IMR-90 (cell line): ENCODE measurements around the gene SLC39A6. TPM values are rescaled to one million over a fixed set of nuclear protein-coding genes. Genes with fewer than 3 reads are reported as not detected.

ENCODE experiments used
- ATAC-seq: fragments of 200-7000 bp; cut with Tn5 transposase; 2 replicates; pipeline ENCODE4 v1.9.1; 2020; ENCODE audit warnings: low read depth, mild to moderate bottlenecking, moderate library complexity
- BruUV-seq: library from RNA; stranded (reverse); fragments of 400-500 nt; replicated peaks from 2 replicates; lab custom pipeline; 2021; lab: Mats Ljungman, UMichigan
- CTCF ChIA-PET: fragments of 300-600 bp; formaldehyde crosslinking; extraction: SDS; loops from one replicate; lab custom pipeline; 2021; ENCODE audit warnings: antibody characterized with exemption; lab: Yijun Ruan, JAX
- POLR2A ChIA-PET: fragments of 300-600 bp; sonication (Branson Sonifier 250); formaldehyde crosslinking; loops from one replicate; lab custom pipeline; 2022; ENCODE audit warnings: antibody characterized with exemption; ENCODE audit not compliant: unreplicated experiment; lab: Charles Lee
- DNase-seq: peaks from one replicate; pipeline ENCODE4 v3.0.0; 2013
- H2AFZ ChIP-seq: replicated peaks from 2 replicates; pipeline ENCODE3; 2013; ENCODE audit warnings: low read length, mild to moderate bottlenecking; ENCODE audit not compliant: poor library complexity
- H2AK5ac ChIP-seq: 2 replicates; pipeline ENCODE4 v1.6.1; 2013; ENCODE audit warnings: low read depth, low read length, inconsistent platforms
- H2AK9ac ChIP-seq: replicated peaks from 2 replicates; pipeline ENCODE3; 2013; ENCODE audit warnings: mild to moderate bottlenecking, low read depth, low read length, moderate library complexity; ENCODE audit not compliant: poor library complexity
- H2BK120ac ChIP-seq: 2 replicates; pipeline ENCODE4 v1.6.1; 2013; ENCODE audit warnings: low read depth, low read length, inconsistent platforms
- H2BK15ac ChIP-seq: 3 replicates; pipeline ENCODE4 v1.6.1; 2013; ENCODE audit warnings: low read depth, low read length, inconsistent platforms
- H2BK20ac ChIP-seq: 2 replicates; pipeline ENCODE4 v1.6.1; 2013; ENCODE audit warnings: low read depth, mild to moderate bottlenecking, inconsistent platforms, low read length, moderate library complexity
- H2BK5ac ChIP-seq: 2 replicates; pipeline ENCODE4 v1.6.1; 2013; ENCODE audit warnings: mild to moderate bottlenecking, low read depth, low read length, inconsistent platforms; ENCODE audit not compliant: poor library complexity, severe bottlenecking
- H3K14ac ChIP-seq: replicated peaks from 2 replicates; pipeline ENCODE4 v1.6.1; 2013; ENCODE audit warnings: low read depth, low read length, inconsistent platforms
- H3K18ac ChIP-seq: 2 replicates; pipeline ENCODE4 v1.6.1; 2013; ENCODE audit warnings: low read depth, low read length, control low read depth
- H3K23ac ChIP-seq: 2 replicates; pipeline ENCODE4 v1.6.1; 2013; ENCODE audit warnings: low read depth, low read length, inconsistent platforms
- H3K27ac ChIP-seq: 2 replicates; pipeline ENCODE4 v1.5.1; 2013; ENCODE audit warnings: mild to moderate bottlenecking, control low read depth, low read length; ENCODE audit not compliant: insufficient read depth
- H3K27me3 ChIP-seq: 2 replicates; pipeline ENCODE4 v1.6.1; 2013; ENCODE audit warnings: low read length; ENCODE audit not compliant: control insufficient read depth, insufficient read depth
- H3K36me3 ChIP-seq: 2 replicates; pipeline ENCODE4 v1.6.1; 2013; ENCODE audit warnings: low read length, mixed read lengths; ENCODE audit not compliant: control insufficient read depth, insufficient read depth
- H3K4ac ChIP-seq: 2 replicates; pipeline ENCODE4 v1.6.1; 2013; ENCODE audit warnings: low read depth, low read length, inconsistent platforms
- H3K4me1 ChIP-seq: 2 replicates; pipeline ENCODE4 v1.6.1; 2013; ENCODE audit warnings: low read length, mixed read lengths; ENCODE audit not compliant: control insufficient read depth, insufficient read depth
- H3K4me2 ChIP-seq: 2 replicates; pipeline ENCODE4 v1.6.1; 2013; ENCODE audit warnings: low read depth, mild to moderate bottlenecking, control low read depth, low read length, moderate library complexity
- H3K4me3 ChIP-seq: 2 replicates; pipeline ENCODE4 v1.5.1; 2013; ENCODE audit warnings: low read depth, mild to moderate bottlenecking, control low read depth, low read length, moderate library complexity; ENCODE audit not compliant: insufficient read depth
- H3K56ac ChIP-seq: 2 replicates; pipeline ENCODE4 v1.6.1; 2013; ENCODE audit warnings: low read length, inconsistent platforms; ENCODE audit not compliant: insufficient read depth; ENCODE audit errors: extremely low read depth
- H3K79me1 ChIP-seq, 2 experiments: 2 replicates each; pipeline ENCODE4 v1.6.1; 2013; ENCODE audit warnings: low read length in 2 of 2, inconsistent platforms in 1 of 2, low read depth in 1 of 2
- H3K9ac ChIP-seq: 2 replicates; pipeline ENCODE4 v1.6.1; 2013; ENCODE audit warnings: low read depth, low read length, control low read depth
- H3K9me1 ChIP-seq: 2 replicates; pipeline ENCODE4 v1.6.1; 2013; ENCODE audit warnings: low read length, inconsistent platforms; ENCODE audit not compliant: insufficient read depth
- H3K9me3 ChIP-seq: 2 replicates; pipeline ENCODE4 v1.6.1; 2013; ENCODE audit warnings: low read length; ENCODE audit not compliant: control insufficient read depth, insufficient read depth
- H4K20me1 ChIP-seq: 2 replicates; pipeline ENCODE4 v1.6.1; 2013; ENCODE audit warnings: low read length, inconsistent platforms; ENCODE audit not compliant: insufficient read depth
- H4K5ac ChIP-seq: 2 replicates; pipeline ENCODE4 v1.6.1; 2013; ENCODE audit warnings: mild to moderate bottlenecking, low read depth, low read length, control low read depth
- H4K8ac ChIP-seq, 2 experiments: 2 replicates each; pipeline ENCODE4 v1.6.1; 2013; ENCODE audit warnings: low read depth in 2 of 2, low read length in 2 of 2, control low read depth in 1 of 2, inconsistent platforms in 1 of 2
- H4K91ac ChIP-seq: 2 replicates; pipeline ENCODE4 v1.6.1; 2013; ENCODE audit warnings: low read depth, low read length, inconsistent platforms; ENCODE audit not compliant: insufficient read depth
- CEBPB ChIP-seq: IDR thresholded peaks from 2 replicates; pipeline ENCODE4 v1.6.1; 2012; ENCODE audit warnings: low read depth, low read length, improper control_type of control experiment
- CHD1 ChIP-seq: IDR thresholded peaks from 2 replicates; pipeline ENCODE4 v1.6.1; 2012; ENCODE audit warnings: low read depth, low read length, improper control_type of control experiment
- FOS ChIP-seq: fragments of 150-350 bp; IDR thresholded peaks from 2 replicates; pipeline ENCODE4 v1.6.1; 2016; ENCODE audit warnings: low read depth, low read length
- MAFK ChIP-seq: IDR thresholded peaks from 2 replicates; pipeline ENCODE4 v1.6.1; 2012; ENCODE audit warnings: low read depth, low read length, improper control_type of control experiment
- MAZ ChIP-seq: IDR thresholded peaks from 2 replicates; pipeline ENCODE4 v1.6.1; 2012; ENCODE audit warnings: low read depth, mild to moderate bottlenecking, low read length, improper control_type of control experiment, moderate library complexity, borderline replicate concordance
- MXI1 ChIP-seq: IDR thresholded peaks from 2 replicates; pipeline ENCODE4 v1.6.1; 2012; ENCODE audit warnings: low read depth, mild to moderate bottlenecking, low read length, moderate library complexity, borderline replicate concordance
- NFE2L2 ChIP-seq: fragments of 150-350 bp; IDR thresholded peaks from 2 replicates; pipeline ENCODE4 v1.6.1; 2016; ENCODE audit warnings: low read depth, mild to moderate bottlenecking, low read length
- POLR2A ChIP-seq: IDR thresholded peaks from 2 replicates; pipeline ENCODE4 v1.6.1; 2012; ENCODE audit warnings: mild to moderate bottlenecking, low read depth, low read length
- RAD21 ChIP-seq: IDR thresholded peaks from 2 replicates; pipeline ENCODE4 v1.6.1; 2012; ENCODE audit warnings: low read length, improper control_type of control experiment
- RCOR1 ChIP-seq: IDR thresholded peaks from 2 replicates; pipeline ENCODE4 v1.6.1; 2012; ENCODE audit warnings: mild to moderate bottlenecking, low read length, improper control_type of control experiment; ENCODE audit not compliant: insufficient replicate concordance
- RFX5 ChIP-seq: IDR thresholded peaks from 2 replicates; pipeline ENCODE4 v1.8.0; 2012; ENCODE audit warnings: low read depth, mild to moderate bottlenecking, low read length, moderate library complexity
- SMC3 ChIP-seq: fragments of 150-350 bp; IDR thresholded peaks from 2 replicates; pipeline ENCODE4 v1.6.1; 2016; ENCODE audit warnings: low read depth, mild to moderate bottlenecking, antibody characterized with exemption, low read length, moderate library complexity
- WGBS, 2 experiments: methylation state at CpG; one replicate each; pipeline versions ENCODE4 v1.1.5 to v1.1.7; 2013; ENCODE audit warnings: missing lambda C conversion rate in 2 of 2; ENCODE audit not compliant: insufficient read length in 1 of 2; ENCODE audit errors: extremely low coverage in 2 of 2; 5-methylcytosine and 5-hydroxymethylcytosine counted together
- dilution Hi-C: fragments of 300-500 bp; cut with HindIII; formaldehyde crosslinking; loops from one replicate; pipeline ENCODE4 v1.14.3; 2018; ENCODE audit warnings: low sequenced_read_pairs; ENCODE audit not compliant: unreplicated experiment
- in situ Hi-C: fragments of 300-500 bp; cut with MboI; formaldehyde crosslinking; loops from 3 replicates; pipeline ENCODE4 v1.14.3; 2019; ENCODE audit warnings: low sequenced_read_pairs, inconsistent platforms, mixed read lengths
- intact Hi-C: fragments of 100-400 bp; cut with micrococcal nuclease; formaldehyde crosslinking; loops from 2 replicates; pipeline ENCODE4 v1.10.0; 2022
- polyA plus RNA-seq, 3 experiments: library from polyadenylated mRNA; depleted of rRNA; stranded (reverse); fragments of >200 nt; gene quantifications; 2 replicates each; pipeline ENCODE4 v1.2.3, GENCODE V29; 2012; ENCODE audit warnings: low replicate concordance in 1 of 3
- total RNA-seq: library from RNA; depleted of rRNA; stranded (reverse); fragments of >200 nt; gene quantifications from 2 replicates; pipeline ENCODE4 v1.2.3, GENCODE V29; 2012
- TF ChIP-seq, protein P1 (sequence below): fragments of 150-350 bp; IDR thresholded peaks from 2 replicates; pipeline ENCODE4 v1.6.1; 2016; ENCODE audit warnings: low read depth, mild to moderate bottlenecking, low read length, moderate library complexity, borderline replicate concordance
- TF ChIP-seq, protein P2 (sequence below): fragments of 150-350 bp; IDR thresholded peaks from 2 replicates; pipeline ENCODE4 v1.6.1; 2017; ENCODE audit warnings: mild to moderate bottlenecking, antibody characterized with exemption, low read length, low read depth
- TF ChIP-seq, protein P3 (sequence below): conservative IDR thresholded peaks from 2 replicates; pipeline ENCODE4 v1.5.1; 2012; ENCODE audit warnings: mild to moderate bottlenecking, low read depth, low read length, improper control_type of control experiment

SLC39A6 gene
- total and polyA plus RNA-seq, 2 of the 4 experiments (the other 2 are of a cell fraction): 48.7 to 91.9 TPM

DNA sequence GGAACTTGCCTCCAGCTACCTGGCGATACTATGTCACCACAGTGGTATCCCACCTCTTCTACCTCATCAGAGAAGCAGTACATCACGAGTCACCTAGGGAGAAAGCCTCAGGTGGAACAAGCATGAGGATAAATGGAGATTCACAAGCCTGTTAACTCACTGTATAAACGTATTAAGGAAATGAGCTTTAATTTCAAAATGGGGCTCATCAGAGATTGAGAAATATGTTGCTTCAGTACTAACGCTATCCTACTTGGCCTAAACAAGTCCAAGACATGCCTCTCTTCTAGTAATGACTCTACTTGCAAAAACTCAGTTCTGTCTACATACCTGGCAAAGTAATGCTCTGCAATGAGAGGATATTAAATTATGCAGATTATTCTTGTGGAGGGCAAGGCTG, 4.3 kb downstream of the SLC39A6 start:
- H2BK5ac ChIP-seq: no peak overlapping the region
- no CpG with 5 or more reads among the region's 4 CpGs for WGBS, 2 experiments
- no peak overlapping the region for H4K5ac ChIP-seq
- H3K4ac ChIP-seq: no peak overlapping the region
- H3K4me1 ChIP-seq: peaks cover 5% of the 10 kb centered on the region; the same call in 1 of the 2 replicates
- ChIA-PET CTCF (no interaction called here), POLR2A (no interaction called here)
- H2BK120ac ChIP-seq: no peak overlapping the region; the same call in 1 of the 2 replicates
- H2AK5ac ChIP-seq: no peak overlapping the region
- dilution Hi-C loops (no loop called here), in situ Hi-C loops (no loop called here), intact Hi-C loops (loop anchor here (5.0 kb wide), 1 partner anchor 103 kb away; no protein-coding TSS in a partner anchor)
- H3K4me3 ChIP-seq: no peak overlapping the region
- no peaks in the 10 kb centered on the region for H3K9me3 ChIP-seq
- no peak overlapping the region for H2AK9ac ChIP-seq
- H3K14ac ChIP-seq: no peak overlapping the region
- peaks cover 23 to 53% of the 10 kb centered on the region in 2 experiments for H3K79me1 ChIP-seq
- no TSS peak for BruUV-seq
- H3K56ac ChIP-seq: no peak overlapping the region
- TF ChIP-seq MAZ (no peak), RFX5 (no peak), SMC3 (no peak), RCOR1 (no peak), NFE2L2 (no peak), RAD21 (no peak), CEBPB (no peak), MAFK (no peak), MXI1 (no peak), CHD1 (no peak), POLR2A (no peak), FOS (no peak)
- TF ChIP-seq, protein P1, sequence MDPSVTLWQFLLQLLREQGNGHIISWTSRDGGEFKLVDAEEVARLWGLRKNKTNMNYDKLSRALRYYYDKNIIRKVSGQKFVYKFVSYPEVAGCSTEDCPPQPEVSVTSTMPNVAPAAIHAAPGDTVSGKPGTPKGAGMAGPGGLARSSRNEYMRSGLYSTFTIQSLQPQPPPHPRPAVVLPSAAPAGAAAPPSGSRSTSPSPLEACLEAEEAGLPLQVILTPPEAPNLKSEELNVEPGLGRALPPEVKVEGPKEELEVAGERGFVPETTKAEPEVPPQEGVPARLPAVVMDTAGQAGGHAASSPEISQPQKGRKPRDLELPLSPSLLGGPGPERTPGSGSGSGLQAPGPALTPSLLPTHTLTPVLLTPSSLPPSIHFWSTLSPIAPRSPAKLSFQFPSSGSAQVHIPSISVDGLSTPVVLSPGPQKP: no peak
- TF ChIP-seq, protein P2, sequence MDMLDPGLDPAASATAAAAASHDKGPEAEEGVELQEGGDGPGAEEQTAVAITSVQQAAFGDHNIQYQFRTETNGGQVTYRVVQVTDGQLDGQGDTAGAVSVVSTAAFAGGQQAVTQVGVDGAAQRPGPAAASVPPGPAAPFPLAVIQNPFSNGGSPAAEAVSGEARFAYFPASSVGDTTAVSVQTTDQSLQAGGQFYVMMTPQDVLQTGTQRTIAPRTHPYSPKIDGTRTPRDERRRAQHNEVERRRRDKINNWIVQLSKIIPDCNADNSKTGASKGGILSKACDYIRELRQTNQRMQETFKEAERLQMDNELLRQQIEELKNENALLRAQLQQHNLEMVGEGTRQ: no peak
- TF ChIP-seq, protein P3, sequence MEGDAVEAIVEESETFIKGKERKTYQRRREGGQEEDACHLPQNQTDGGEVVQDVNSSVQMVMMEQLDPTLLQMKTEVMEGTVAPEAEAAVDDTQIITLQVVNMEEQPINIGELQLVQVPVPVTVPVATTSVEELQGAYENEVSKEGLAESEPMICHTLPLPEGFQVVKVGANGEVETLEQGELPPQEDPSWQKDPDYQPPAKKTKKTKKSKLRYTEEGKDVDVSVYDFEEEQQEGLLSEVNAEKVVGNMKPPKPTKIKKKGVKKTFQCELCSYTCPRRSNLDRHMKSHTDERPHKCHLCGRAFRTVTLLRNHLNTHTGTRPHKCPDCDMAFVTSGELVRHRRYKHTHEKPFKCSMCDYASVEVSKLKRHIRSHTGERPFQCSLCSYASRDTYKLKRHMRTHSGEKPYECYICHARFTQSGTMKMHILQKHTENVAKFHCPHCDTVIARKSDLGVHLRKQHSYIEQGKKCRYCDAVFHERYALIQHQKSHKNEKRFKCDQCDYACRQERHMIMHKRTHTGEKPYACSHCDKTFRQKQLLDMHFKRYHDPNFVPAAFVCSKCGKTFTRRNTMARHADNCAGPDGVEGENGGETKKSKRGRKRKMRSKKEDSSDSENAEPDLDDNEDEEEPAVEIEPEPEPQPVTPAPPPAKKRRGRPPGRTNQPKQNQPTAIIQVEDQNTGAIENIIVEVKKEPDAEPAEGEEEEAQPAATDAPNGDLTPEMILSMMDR: no peak
- H3K36me3 ChIP-seq: peaks cover 29% of the 10 kb centered on the region
- ATAC-seq (no peak), DNase-seq (no peak)
- no peak overlapping the region for H2BK15ac ChIP-seq
- H2BK20ac ChIP-seq: no peak overlapping the region
- peaks cover 25% of the 10 kb centered on the region for H3K9me1 ChIP-seq
- no peak overlapping the region for H3K27ac ChIP-seq
- H3K23ac ChIP-seq: no peak overlapping the region
- no peak overlapping the region for H3K18ac ChIP-seq
- no peak overlapping the region for H3K4me2 ChIP-seq
- H3K27me3 ChIP-seq: no peaks in the 10 kb centered on the region
- no peak overlapping the region for H4K91ac ChIP-seq
- peaks cover 19% of the 10 kb centered on the region for H4K20me1 ChIP-seq
- H3K9ac ChIP-seq: no peak overlapping the region
- no peak overlapping the region for H4K8ac ChIP-seq
- H2AFZ ChIP-seq: no peak overlapping the region
